ENCODE measurements around the gene ZBTB47. TPM values are rescaled to one million over a fixed set of nuclear protein-coding genes. Genes with fewer than 3 reads are reported as not detected.

Gene ZBTB47
- 28.1 TPM for total RNA-seq
- long read RNA-seq, partial matches to known transcripts = 21 of 26 reads
- long read RNA-seq, other reads (novel, unspliced or antisense) = 5 of 26 reads

DNA sequence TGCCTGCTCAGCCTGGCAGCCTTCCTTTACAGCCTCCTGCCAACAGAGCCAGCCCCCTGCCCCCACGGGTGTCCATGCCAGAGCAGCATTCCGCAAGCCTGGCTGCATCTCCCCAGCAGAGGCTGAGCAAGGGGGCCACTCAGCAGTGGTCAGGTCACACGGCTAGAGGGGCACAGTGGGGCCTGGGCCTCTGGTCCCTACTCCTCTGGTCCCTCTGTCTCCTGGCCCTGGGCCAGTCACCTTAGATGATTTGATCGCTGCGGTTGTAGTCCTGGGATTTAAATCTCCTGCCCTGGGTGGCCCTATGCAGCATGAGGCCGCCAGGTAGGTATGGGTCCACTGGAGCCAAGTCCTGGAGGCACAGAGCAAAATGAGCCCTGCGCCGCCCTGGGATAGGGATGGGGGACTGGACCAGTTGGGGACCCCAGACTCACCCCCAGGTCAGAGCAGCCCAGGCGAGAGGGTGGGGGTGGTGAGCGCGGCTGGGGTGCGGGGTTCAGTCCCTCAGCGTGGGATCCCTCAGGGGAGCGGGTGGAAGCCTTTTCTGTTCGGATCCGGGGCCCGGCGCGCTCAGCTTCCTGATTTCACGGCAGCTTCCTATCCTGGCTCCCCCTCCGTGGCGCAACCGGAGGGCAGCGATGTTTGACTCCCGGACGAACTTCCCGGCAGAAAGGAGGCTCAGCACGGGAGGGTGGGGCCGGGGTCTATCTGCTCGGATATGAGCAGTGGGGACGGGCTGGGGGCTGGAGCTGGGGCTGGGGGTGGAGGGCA is at the start of gene ZBTB47:
Gene ZBTB47, plus strand, starts transcription at position 138 of the 771 bp plus-strand sequence. CDS start 4,659 bp downstream, outside the sequence.
- Histone ChIP-seq H3K4me3 (peak within 1 kb of the TSS; percentile 87), H3K36me3 (no peaks in the 10 kb centered on the region), H3K4me1 (peaks cover 41% of the 10 kb centered on the region), H3K27ac (peak within 1 kb of the TSS; percentile 88), H3K9me3 (no peaks in the 10 kb centered on the region), H3K27me3 (no peaks in the 10 kb centered on the region)
- intact Hi-C loops (cut with DNase I) = no loop called here
- TF ChIP-seq, protein P1, sequence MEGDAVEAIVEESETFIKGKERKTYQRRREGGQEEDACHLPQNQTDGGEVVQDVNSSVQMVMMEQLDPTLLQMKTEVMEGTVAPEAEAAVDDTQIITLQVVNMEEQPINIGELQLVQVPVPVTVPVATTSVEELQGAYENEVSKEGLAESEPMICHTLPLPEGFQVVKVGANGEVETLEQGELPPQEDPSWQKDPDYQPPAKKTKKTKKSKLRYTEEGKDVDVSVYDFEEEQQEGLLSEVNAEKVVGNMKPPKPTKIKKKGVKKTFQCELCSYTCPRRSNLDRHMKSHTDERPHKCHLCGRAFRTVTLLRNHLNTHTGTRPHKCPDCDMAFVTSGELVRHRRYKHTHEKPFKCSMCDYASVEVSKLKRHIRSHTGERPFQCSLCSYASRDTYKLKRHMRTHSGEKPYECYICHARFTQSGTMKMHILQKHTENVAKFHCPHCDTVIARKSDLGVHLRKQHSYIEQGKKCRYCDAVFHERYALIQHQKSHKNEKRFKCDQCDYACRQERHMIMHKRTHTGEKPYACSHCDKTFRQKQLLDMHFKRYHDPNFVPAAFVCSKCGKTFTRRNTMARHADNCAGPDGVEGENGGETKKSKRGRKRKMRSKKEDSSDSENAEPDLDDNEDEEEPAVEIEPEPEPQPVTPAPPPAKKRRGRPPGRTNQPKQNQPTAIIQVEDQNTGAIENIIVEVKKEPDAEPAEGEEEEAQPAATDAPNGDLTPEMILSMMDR (IDR thresholded peaks at IDR 0.05) = no peak
- DNase-seq (peak; percentile 88), ATAC-seq (peak; percentile 50)

DNA sequence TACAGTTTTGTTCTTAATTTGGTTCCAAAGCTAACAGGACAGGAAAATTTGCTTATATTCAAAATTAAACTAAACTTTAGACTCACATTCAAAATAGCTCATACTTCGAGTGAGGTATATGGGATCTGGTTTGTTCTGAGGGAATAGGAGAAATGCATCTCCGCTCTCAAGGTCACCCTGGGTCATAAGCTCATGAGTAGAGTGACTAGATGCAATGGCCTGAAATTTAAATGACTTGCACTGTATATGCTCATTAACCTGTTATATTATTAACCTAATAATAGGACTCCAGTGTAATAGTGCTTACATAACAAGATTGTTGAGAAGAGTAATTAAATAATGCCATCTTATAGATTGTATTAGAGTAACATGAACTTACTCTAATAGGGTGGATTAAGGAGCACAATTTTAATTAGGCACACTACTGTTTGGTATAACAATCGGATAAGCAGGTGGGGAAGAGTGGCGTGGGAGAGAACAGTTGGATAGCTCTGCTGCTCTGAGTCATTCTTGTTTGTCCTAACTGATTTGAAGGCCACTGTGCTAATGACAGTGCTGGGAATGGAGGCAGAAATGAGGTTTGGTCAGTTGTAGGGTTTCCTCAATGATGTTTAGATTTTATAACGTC is 47.8 kb upstream of the ZBTB47 start:
- peaks cover 51% of the 10 kb centered on the region for H3K4me1 ChIP-seq

DNA sequence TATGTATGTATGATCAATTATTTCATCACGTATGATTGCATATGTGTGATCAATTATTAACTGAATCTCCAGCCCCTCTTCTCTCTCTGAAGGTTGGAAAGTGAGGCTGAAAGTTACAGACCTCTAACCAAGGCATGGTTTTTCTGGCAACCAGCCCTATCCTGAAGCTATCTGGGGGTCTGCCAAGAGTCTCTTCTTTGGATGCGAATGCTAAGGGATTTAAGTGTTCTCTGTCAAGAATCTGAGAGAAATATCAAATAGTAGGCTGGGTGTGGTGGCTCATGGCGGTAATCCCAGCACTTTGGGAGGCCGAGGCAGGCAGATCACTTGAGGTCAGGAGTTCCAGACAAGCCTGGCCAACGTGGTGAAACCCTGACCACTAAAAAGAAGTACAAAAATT is 44.9 kb upstream of the ZBTB47 start:
- Histone ChIP-seq H3K4me3 (no peak overlapping the region), H3K36me3 (peaks cover 9% of the 10 kb centered on the region), H3K27ac (no peak overlapping the region), H3K9me3 (no peaks in the 10 kb centered on the region), H3K27me3 (no peaks in the 10 kb centered on the region), H3K4me1 (peaks cover 58% of the 10 kb centered on the region)
- ATAC-seq (no peak), DNase-seq (no peak)
- intact Hi-C loops (cut with DNase I) = no loop called here
- TF ChIP-seq, protein P1 (IDR thresholded peaks at IDR 0.05) = no peak

More for the DNA sequence above, 47.8 kb upstream of the ZBTB47 start:
- no peak for ATAC-seq
- no peaks in the 10 kb centered on the region for H3K27me3 ChIP-seq
- H3K9me3 ChIP-seq = no peaks in the 10 kb centered on the region
- TF ChIP-seq, protein P1 (IDR thresholded peaks at IDR 0.05) = no peak
- intact Hi-C loops (cut with DNase I) = no loop called here
- no peak overlapping the region for H3K27ac ChIP-seq
- no peak overlapping the region for H3K4me3 ChIP-seq
- H3K36me3 ChIP-seq = peaks cover 9% of the 10 kb centered on the region
- no peak for DNase-seq

DNA sequence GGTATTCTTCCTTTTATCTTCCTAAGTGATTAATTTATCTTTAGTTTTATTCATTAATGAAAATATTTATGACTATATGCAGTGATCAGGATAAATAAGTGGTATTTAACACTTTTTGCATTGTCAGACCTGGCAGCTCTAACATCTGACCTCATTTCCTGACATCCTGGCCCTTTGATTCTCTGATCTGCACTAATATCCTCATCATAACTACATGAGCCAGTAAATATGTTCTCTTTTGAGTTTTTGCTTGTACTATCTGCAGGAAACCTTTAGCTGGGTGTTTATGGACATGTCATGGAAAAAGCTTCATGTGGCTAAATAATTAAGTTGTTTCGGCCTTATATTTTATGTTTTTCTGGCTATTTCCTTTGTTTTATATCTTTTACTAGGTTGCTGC is 42.5 kb upstream of the ZBTB47 start:
- DNase-seq (no peak), ATAC-seq (no peak)
- H3K4me3 ChIP-seq = no peak overlapping the region
- peaks cover 9% of the 10 kb centered on the region for H3K36me3 ChIP-seq
- no peaks in the 10 kb centered on the region for H3K27me3 ChIP-seq
- no peaks in the 10 kb centered on the region for H3K9me3 ChIP-seq
- TF ChIP-seq, protein P1 (IDR thresholded peaks at IDR 0.05) = no peak
- H3K27ac ChIP-seq = peak overlapping the region; percentile 55
- H3K4me1 ChIP-seq = peaks cover 38% of the 10 kb centered on the region
- intact Hi-C loops (cut with DNase I) = no loop called here

DNA sequence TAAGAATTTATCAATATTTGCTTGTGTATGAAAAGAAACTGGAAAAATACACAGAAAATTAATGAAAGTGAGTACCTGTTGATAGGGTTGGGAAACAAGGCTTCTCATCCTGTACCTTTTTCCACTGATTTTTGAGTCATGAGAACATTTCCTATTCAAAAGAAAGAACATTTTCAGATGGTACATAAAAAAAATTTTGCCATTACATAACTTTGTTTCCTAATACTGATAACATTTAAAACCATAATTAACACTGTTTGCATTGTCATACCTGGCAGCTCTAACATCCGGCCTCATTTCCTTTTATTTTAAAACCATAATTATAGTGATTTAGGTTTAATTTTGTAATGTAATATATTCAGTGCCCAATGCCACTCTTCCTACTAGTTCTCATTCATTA is 41.3 kb upstream of the ZBTB47 start:
- TF ChIP-seq, protein P1 (IDR thresholded peaks at IDR 0.05) = no peak
- H3K36me3 ChIP-seq = peaks cover 9% of the 10 kb centered on the region
- no peak overlapping the region for H3K4me3 ChIP-seq
- H3K27ac ChIP-seq = peak overlapping the region; percentile 55
- no peaks in the 10 kb centered on the region for H3K27me3 ChIP-seq
- intact Hi-C loops (cut with DNase I) = no loop called here
- no peaks in the 10 kb centered on the region for H3K9me3 ChIP-seq
- peaks cover 35% of the 10 kb centered on the region for H3K4me1 ChIP-seq
- ATAC-seq (no peak), DNase-seq (no peak)
